ENCODE results near the gene LSM8.
"Not testable (repeated sequence)": the region's sequence is repeated elsewhere in the genome, so short reads cannot be mapped to it uniquely, and the experiment has no call there.

The LSM8 gene

GRCh38 chr7:118214051-118214832 is 30.3 kb downstream of the LSM8 start:
- DNase-seq (ENCODE audit: low read depth): peak; percentile 77

- no peak for DNase-seq (ENCODE audit: low read depth)
Observed at GRCh38 chr7:118214833-118215182, 30.8 kb downstream of the LSM8 start.

- DNase-seq (ENCODE audit: low read depth): no peak
Observed at GRCh38 chr7:118217210-118217619, 33.3 kb downstream of the LSM8 start.

DNA sequence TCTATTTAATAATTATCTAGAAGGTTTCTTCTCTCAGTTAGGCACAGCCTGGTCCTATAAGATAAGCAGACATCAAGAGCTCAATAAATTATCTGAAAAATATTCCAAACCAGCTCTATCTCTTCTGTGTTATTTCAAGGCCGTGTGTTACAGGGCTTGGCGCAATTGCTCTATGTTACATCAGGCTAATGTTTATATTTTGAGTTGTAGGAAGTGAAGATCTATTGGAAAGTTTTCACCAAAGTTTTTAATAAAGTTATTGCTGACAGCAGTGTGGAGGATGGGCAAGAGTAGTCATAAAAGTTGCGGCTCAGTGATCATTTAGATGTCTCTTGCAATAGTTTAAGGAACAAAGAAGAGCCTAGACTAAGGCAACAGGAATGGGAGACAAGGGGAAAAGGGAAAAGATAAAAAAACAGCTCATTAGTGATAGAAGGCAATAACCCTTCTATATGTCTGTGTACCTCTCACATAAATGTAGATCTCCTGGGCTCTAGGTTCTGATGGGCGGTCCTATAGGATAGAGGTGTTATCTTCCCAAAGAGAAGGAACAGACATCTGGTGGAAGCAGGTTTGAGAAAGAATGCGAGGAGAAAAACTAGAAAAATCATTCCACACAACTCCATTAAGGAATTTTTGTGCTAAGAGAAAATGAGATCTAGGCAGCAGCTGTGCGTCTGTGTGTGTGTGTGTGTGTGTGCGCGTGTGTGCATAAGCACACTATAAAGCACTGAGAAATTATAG is 34.6 kb downstream of the LSM8 start:
- no peak for DNase-seq (ENCODE audit: low read depth)

- DNase-seq (ENCODE audit: low read depth): no peak
Observed at GRCh38 chr7:118219157-118219512, 35.2 kb downstream of the LSM8 start.

DNA sequence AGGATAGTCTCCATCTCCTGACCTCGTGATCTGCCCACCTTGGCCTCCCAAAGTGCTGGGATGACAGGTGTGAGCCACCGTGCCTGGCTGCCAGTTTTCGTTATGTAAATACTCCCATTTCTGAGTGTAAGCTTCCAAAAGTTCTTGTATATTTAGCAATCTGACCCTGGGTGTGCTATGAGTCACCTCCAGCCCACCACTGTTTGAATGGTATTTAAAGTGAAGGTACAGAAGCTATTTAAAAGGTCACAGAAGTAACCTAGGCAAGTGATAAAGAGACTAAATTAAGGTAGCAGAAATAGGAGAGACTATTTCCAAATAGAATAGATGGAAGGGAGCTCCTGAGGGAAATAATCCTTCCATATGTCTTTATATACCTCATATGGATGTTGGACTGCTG is 36.6 kb downstream of the LSM8 start:
- no peak for DNase-seq (ENCODE audit: low read depth)

- no peak for DNase-seq (ENCODE audit: low read depth)
Observed at GRCh38 chr7:118222591-118222990, 38.6 kb downstream of the LSM8 start.

DNA sequence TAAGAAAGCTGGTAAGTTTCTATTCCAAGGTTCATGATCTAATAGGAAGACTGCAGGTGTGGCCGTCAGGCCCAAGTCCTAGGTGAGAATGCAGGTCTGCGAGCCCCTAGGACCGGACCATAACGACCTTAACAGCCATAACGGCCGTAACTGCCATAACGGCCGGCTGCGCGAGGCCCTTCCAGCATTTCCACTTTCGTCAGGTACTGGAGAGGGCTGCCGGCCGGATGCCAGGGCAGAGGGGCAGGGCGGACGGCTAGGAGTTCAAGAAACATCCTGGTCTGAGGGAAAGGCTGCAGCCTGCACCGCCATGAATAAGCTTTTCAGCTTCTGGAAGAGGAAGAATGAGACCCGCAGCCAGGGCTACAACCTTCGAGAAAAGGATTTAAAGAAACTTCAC is 40.6 kb downstream of the LSM8 start, which contains the start of gene ANKRD7:
TSS of gene ANKRD7 (plus strand) at position 184 of the 400 bp plus-strand sequence. CDS start at position 311, 127 bp downstream.
- DNase-seq (ENCODE audit: low read depth): no peak

DNA sequence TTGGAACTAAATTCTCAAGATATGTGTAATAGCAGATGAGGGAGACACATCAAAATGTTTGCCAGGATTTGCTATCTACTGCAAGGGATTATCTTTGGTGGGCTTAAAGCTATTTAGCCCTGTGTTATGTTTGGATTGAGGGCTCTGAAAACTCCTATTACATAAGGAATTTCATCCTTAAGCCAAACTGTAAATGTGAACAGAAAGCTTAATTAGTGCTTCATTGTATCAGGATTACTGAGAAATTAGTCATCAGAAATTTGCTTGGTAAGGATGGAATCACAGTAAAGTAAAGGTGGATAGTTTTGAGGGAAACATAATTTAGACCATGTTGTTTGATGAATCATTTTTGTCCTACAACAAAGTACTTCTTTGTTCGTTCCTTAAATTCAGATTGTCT is 48.9 kb downstream of the LSM8 start:
- no peak for DNase-seq (ENCODE audit: low read depth)

GRCh38 chr7:118233799-118234198 is 49.8 kb downstream of the LSM8 start:
- no peak for DNase-seq (ENCODE audit: low read depth)

DNA sequence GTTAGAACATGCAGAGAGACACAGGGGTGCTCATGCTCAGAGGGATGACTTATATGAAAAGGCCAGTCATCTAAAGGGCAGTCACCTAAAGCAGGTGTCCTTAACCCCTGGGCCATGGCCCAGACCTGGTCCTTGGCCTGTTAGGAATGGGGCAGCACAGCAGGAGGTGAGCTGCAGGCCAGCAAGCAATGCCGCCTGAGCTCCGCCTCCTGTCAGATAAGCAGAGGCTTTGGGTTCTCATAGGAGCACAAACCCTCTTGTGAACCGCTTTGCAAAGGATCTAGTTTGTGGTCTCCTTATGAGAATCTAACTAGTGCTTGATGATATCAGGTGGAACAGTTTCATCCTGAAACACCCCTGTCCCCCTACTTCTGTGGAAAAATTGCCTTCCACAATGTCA is 55.0 kb downstream of the LSM8 start:
- DNase-seq (ENCODE audit: low read depth): no peak

GRCh38 chr7:118240320-118240719 is 56.4 kb downstream of the LSM8 start:
- DNase-seq (ENCODE audit: low read depth): not testable (repeated sequence)
